ENCODE measurements around the gene CARS1.

DNA sequence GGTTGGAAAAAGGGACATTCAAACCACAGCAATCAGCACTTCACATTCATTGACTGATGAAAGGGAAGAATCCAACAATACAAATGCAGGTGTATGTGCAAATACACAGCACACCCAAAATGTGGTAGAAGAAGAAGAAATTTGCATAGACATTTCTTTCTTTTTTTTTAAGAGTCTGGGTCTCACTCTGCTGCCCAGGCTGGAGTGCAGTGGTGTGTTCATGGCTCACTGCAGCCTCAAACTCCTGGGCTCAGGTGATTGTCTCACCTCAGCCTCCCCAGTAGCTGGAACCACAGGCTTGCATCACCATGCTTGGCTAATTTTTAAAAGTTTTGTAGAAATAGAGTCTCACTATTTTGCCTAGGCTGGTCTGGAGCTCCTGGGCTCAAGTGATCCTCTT lies 21.9 kb downstream of the CARS1 start:
- TF ChIP-seq TAF1 (IDR thresholded peaks at IDR 0.05; ENCODE audit: borderline replicate concordance, insufficient read depth, low read length), result no peak
- no peak for TF ChIP-seq POLR2AphosphoS5 (IDR thresholded peaks at IDR 0.05; ENCODE audit: low read depth, low read length)
- no peak for TF ChIP-seq REST (IDR thresholded peaks at IDR 0.05; ENCODE audit: insufficient read depth in 1 of 2, low read depth in 2 of 2, low read length in 2 of 2)
